K562 (cell line): ENCODE measurements around the gene GFOD2. TPM values are rescaled to one million over a fixed set of nuclear protein-coding genes. Genes with fewer than 3 reads are reported as not detected.

Experiments
- ATAC-seq: fragments of 200-7000 bp; cut with Tn5 transposase; 3 replicates; pipeline ENCODE4 v1.9.1; 2020; ENCODE audit warnings: moderate library complexity
- BruUV-seq: library from RNA; stranded (reverse); fragments of 400-500 nt; replicated peaks from 2 replicates; lab custom pipeline; 2021; lab: Mats Ljungman, UMichigan
- CTCF ChIA-PET: fragments of 300-600 bp; formaldehyde crosslinking; extraction: SDS; loops from one replicate; lab custom pipeline; 2021; ENCODE audit warnings: low intra/inter-chr PET ratio; lab: Yijun Ruan, JAX
- POLR2A ChIA-PET: fragments of 300-600, 350-650 bp; sonication (Branson Sonifier 250); formaldehyde crosslinking; extraction: SDS; loops from one replicate; lab custom pipeline; 2021; ENCODE audit warnings: antibody characterized with exemption, inconsistent platforms; lab: Yijun Ruan, JAX
- DNase-seq, 4 experiments: peaks; one replicate each; pipeline versions ENCODE4 v3.0.0 to v3.0.0-alpha.2; 2011 to 2018; ENCODE audit warnings: low spot score in 3 of 4, mixed read lengths in 3 of 4; ENCODE audit errors: extremely low read depth in 1 of 4
- FAIRE-seq: peaks from 2 replicates; lab custom pipeline; 2011; peaks lifted over from hg19 to GRCh38; lab: Jason Lieb, UNC
- H2AFZ ChIP-seq: 2 replicates; pipeline ENCODE4 v1.6.0; 2011; ENCODE audit warnings: low read depth, low read length, control low read depth, inconsistent platforms
- H3K27ac ChIP-seq: fragments of 200-600 bp; 3 replicates; pipeline ENCODE4 v1.8.0; 2011; ENCODE audit warnings: low read depth, mild to moderate bottlenecking, control low read depth, inconsistent platforms, low read length, moderate library complexity, mixed read lengths; ENCODE audit errors: extremely low read depth
- H3K27me3 ChIP-seq, 2 experiments: fragments of 300-600 bp in 1 of 2; 2 replicates in 1 of 2; 3 replicates in 1 of 2; pipeline versions ENCODE4 v1.6.0 to v1.8.0; 2011; ENCODE audit warnings: inconsistent platforms in 2 of 2, low read length in 2 of 2, mild to moderate bottlenecking in 1 of 2, mixed read lengths in 1 of 2, moderate library complexity in 1 of 2; ENCODE audit not compliant: control insufficient read depth in 2 of 2, insufficient read depth in 2 of 2
- H3K36me3 ChIP-seq: fragments of 300-600 bp; 3 replicates; pipeline ENCODE4 v1.8.0; 2011; ENCODE audit warnings: mild to moderate bottlenecking, low read length, inconsistent platforms; ENCODE audit not compliant: control insufficient read depth, insufficient read depth
- H3K4me1 ChIP-seq, 2 experiments: fragments of 200-600 bp in 1 of 2; replicated peaks in 1 of 2; 2 replicates in 1 of 2; 3 replicates in 1 of 2; pipeline versions ENCODE4 v1.5.1 to v1.8.0; 2011; ENCODE audit warnings: inconsistent platforms in 2 of 2, low read length in 2 of 2, mild to moderate bottlenecking in 1 of 2, mixed read lengths in 1 of 2, moderate library complexity in 1 of 2; ENCODE audit not compliant: control insufficient read depth in 2 of 2, insufficient read depth in 2 of 2
- H3K4me2 ChIP-seq: 2 replicates; pipeline ENCODE4 v1.6.1; 2011; ENCODE audit warnings: low read length, control low read depth, inconsistent platforms, mixed read lengths; ENCODE audit not compliant: insufficient read depth
- H3K4me3 ChIP-seq: fragments of 200-600 bp; sonication (generic), shearing (Covaris generic); 2 replicates; pipeline ENCODE4 v1.5.1; 2016; ENCODE audit warnings: control low read depth, inconsistent platforms
- H3K79me2 ChIP-seq: fragments of 200-600 bp; 3 replicates; pipeline ENCODE4 v1.8.0; 2011; ENCODE audit warnings: low read length, inconsistent platforms; ENCODE audit not compliant: control insufficient read depth, insufficient read depth
- H3K9ac ChIP-seq, 2 experiments: 2 replicates each; pipeline versions ENCODE4 v1.6.0 to v1.6.1; 2011; ENCODE audit warnings: low read depth in 2 of 2, low read length in 2 of 2, control low read depth in 1 of 2, inconsistent platforms in 1 of 2, mild to moderate bottlenecking in 1 of 2, mixed read lengths in 1 of 2; ENCODE audit not compliant: insufficient read depth in 1 of 2
- H3K9me1 ChIP-seq: one replicate; pipeline ENCODE4 v1.6.0; 2011; ENCODE audit warnings: inconsistent platforms, mild to moderate bottlenecking, low read length, moderate library complexity; ENCODE audit not compliant: control insufficient read depth, insufficient read depth
- H3K9me3 ChIP-seq: replicated peaks from 2 replicates; pipeline ENCODE4 v1.5.1; 2011; ENCODE audit warnings: low read depth, low read length, inconsistent platforms; ENCODE audit not compliant: control insufficient read depth, insufficient read depth
- H4K20me1 ChIP-seq: replicated peaks from 2 replicates; pipeline ENCODE4 v1.6.1; 2011; ENCODE audit warnings: low read length, inconsistent platforms, mixed read lengths; ENCODE audit not compliant: control insufficient read depth, insufficient read depth
- EHMT2 ChIP-seq: fragments of 450-650 bp; IDR thresholded peaks from 2 replicates; pipeline ENCODE4 v1.6.1; 2018; ENCODE audit warnings: antibody characterized with exemption
- FOXK1 ChIP-seq: sonication (generic); formaldehyde crosslinking; IDR thresholded peaks from 2 replicates; pipeline ENCODE4 v1.8.0; 2022; ENCODE audit warnings: missing genetic modification reagents, mild to moderate bottlenecking, borderline replicate concordance
- MIER1 ChIP-seq: fragments of 450-650 bp; IDR thresholded peaks from 2 replicates; pipeline ENCODE4 v1.6.1; 2016; ENCODE audit warnings: antibody characterized with exemption, mild to moderate bottlenecking, low read depth
- RAD51 ChIP-seq: fragments of 450-650 bp; IDR thresholded peaks from 2 replicates; pipeline ENCODE4 v1.7.1; 2016; ENCODE audit warnings: low read depth, mild to moderate bottlenecking, borderline replicate concordance
- RBM22 ChIP-seq: fragments of 200-400 bp; formaldehyde crosslinking; IDR thresholded peaks from 2 replicates; pipeline ENCODE4 v1.6.1; 2018; ENCODE audit warnings: low read length, low read depth; ENCODE audit not compliant: poor library complexity, severe bottlenecking
- TEAD1 ChIP-seq, 2 experiments: fragments of 450-650 bp in 1 of 2; sonication (generic) in 1 of 2; formaldehyde crosslinking; IDR thresholded peaks; 2 replicates each; pipeline versions ENCODE4 v1.4.0 to v1.8.0; 2020 to 2022; ENCODE audit warnings: mild to moderate bottlenecking in 2 of 2, missing genetic modification reagents in 1 of 2
- USF1 ChIP-seq: sonication (generic); formaldehyde crosslinking; IDR thresholded peaks from 2 replicates; pipeline ENCODE4 v1.9.0; 2022; ENCODE audit warnings: mild to moderate bottlenecking, missing genetic modification reagents
- ZBTB33 ChIP-seq: sonication (generic); formaldehyde crosslinking; IDR thresholded peaks from 2 replicates; pipeline ENCODE4 v1.8.1; 2023; ENCODE audit warnings: mild to moderate bottlenecking, missing genetic modification reagents
- ZBTB7A ChIP-seq: IDR thresholded peaks from 2 replicates; pipeline ENCODE4 v1.6.1; 2011; ENCODE audit warnings: low read depth, mild to moderate bottlenecking, low read length, moderate library complexity, borderline replicate concordance; ENCODE audit not compliant: control insufficient read depth
- ZNF263 ChIP-seq: sonication (generic); formaldehyde crosslinking; IDR thresholded peaks from 2 replicates; pipeline ENCODE4 v1.8.0; 2022; ENCODE audit warnings: mild to moderate bottlenecking, missing genetic modification reagents, borderline replicate concordance
- ZSCAN29 ChIP-seq: fragments of 450-650 bp; IDR thresholded peaks from 2 replicates; pipeline ENCODE4 v1.6.1; 2017
- WGBS: fragments of 100-300 bp; shearing (Covaris generic); methylation state at CpG from one replicate; pipeline ENCODE4 v1.1.6; 2016; ENCODE audit warnings: low coverage, mixed read lengths; ENCODE audit not compliant: insufficient coverage; ENCODE audit errors: missing lambda C conversion rate; 5-methylcytosine and 5-hydroxymethylcytosine counted together
- in situ Hi-C: fragments of 300-500 bp; cut with MboI; formaldehyde crosslinking; loops from 4 replicates; pipeline ENCODE4 v1.15.0; 2018; ENCODE audit warnings: inconsistent platforms, mixed read lengths
- intact Hi-C: fragments of 100-400 bp; cut with micrococcal nuclease; formaldehyde crosslinking; loops from 2 replicates; pipeline ENCODE4 v1.14.2; 2022
- polyA plus RNA-seq, 8 experiments: library from polyadenylated mRNA; depleted of rRNA in 4 of 8; stranded (reverse) in 5 of 8; unstranded in 3 of 8; fragments of >200 nt; fragmentation: Nextera tagmentation in 2 of 8; fragmentation: Illumina TruSeq in 1 of 8; extraction: Ambion mirVana in 2 of 8; extraction: Trizol in 1 of 8; gene quantifications; 2 replicates each; pipeline versions ENCODE4 v1.2.1 to v1.2.3, GENCODE V29; 2011 to 2014; ENCODE audit warnings: inconsistent platforms in 1 of 8, missing spikeins in 1 of 8
- total RNA-seq, 7 experiments: library from RNA; depleted of rRNA in 6 of 7; stranded (reverse); fragments of >200 nt in 6 of 7; fragmentation: Illumina TruSeq in 2 of 7; extraction: Trizol in 2 of 7; gene quantifications; 2 replicates each; pipeline versions ENCODE4 v1.2.1 to v1.2.3, GENCODE V29; 2011 to 2021; ENCODE audit warnings: low replicate concordance in 1 of 7

The GFOD2 gene
- total and polyA plus RNA-seq, 9 of the 15 experiments (the other 6 are each of a cell fraction or from before 2014, with no cell fraction given) = 1.9 to 15.8 (median 11.1) TPM

DNA sequence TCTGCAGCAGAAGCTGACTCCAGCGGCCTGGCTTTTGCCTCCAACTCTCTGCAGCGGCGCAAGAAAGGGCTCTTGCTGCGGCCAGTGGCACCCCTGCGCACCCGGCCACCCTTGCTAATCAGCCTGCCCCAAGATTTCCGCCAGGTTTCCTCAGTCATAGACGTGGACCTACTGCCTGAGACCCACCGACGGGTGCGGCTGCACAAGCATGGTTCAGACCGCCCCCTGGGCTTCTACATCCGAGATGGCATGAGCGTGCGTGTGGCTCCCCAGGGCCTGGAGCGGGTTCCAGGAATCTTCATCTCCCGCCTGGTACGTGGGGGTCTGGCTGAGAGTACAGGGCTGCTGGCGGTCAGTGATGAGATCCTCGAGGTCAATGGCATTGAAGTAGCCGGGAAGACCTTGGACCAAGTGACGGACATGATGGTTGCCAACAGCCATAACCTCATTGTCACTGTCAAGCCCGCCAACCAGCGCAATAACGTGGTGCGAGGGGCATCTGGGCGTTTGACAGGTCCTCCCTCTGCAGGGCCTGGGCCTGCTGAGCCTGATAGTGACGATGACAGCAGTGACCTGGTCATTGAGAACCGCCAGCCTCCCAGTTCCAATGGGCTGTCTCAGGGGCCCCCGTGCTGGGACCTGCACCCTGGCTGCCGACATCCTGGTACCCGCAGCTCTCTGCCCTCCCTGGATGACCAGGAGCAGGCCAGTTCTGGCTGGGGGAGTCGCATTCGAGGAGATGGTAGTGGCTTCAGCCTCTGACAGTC is 57.0 kb downstream of the GFOD2 start (continued):
- TF ChIP-seq RBM22 (no peak), ZSCAN29 (no peak)

DNA sequence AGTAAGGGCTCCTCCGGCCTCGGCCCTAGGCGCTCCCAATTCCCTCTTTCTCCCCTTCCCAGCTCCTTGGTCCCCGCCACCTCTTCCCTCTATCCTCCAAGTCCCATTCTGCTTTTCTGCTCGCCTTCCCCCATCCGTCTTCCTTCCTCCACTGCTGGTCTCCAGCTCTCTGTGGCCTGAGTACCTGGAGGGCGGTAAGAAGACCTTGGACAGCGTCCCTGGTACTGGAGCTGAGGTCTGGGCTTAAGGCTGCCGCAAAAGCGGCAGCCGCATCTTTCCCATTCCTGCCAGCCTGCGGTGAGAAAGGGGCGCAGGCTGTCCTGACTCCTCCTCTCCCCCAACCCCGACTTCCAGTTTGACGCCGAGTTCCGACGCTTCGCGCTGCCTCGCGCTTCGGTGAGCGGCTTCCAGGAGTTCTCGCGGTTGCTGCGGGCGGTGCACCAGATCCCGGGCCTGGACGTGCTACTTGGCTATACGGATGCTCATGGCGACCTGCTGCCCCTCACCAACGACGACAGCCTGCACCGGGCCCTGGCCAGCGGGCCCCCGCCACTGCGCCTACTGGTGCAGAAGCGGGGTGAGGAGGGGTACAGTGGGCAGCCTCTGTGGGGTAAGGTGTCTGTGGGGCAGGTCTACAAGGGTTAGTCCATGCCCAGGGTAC is 57.9 kb downstream of the GFOD2 start:
- DNase-seq = no peak
- POLR2A ChIA-PET = interaction anchor here (0.5 to 1.4 kb wide), 5 partner anchors 10 to 240 kb away, joined by 3 to 8 read pairs (median 3); partner anchors contain the start of gene CTCF
- H3K4me3 ChIP-seq = peak overlapping the region; percentile 19; the same call in 1 of the 2 replicates
- H3K79me2 ChIP-seq = peaks cover 17% of the 10 kb centered on the region
- H3K9me1 ChIP-seq = no peaks in the 10 kb centered on the region
- no TSS peak for BruUV-seq
- CTCF ChIA-PET = interaction anchor here (0.6 kb wide), 1 partner anchor 98 kb away, joined by 3 read pairs; no protein-coding TSS in a partner anchor
- peak overlapping the region; percentile 71 for H2AFZ ChIP-seq
- no peaks in the 10 kb centered on the region for H3K27me3 ChIP-seq
- intact Hi-C loops (no loop called here), in situ Hi-C loops (no loop called here)
- ATAC-seq = no peak
- no peaks in the 10 kb centered on the region for H3K9me3 ChIP-seq
- peaks cover 23% of the 10 kb centered on the region for H3K36me3 ChIP-seq
- peak overlapping the region; percentile 99 for H3K4me2 ChIP-seq
- peak overlapping the region in 1 of 2 experiments; percentile 83; a peak in 2 of 4 replicates for H3K9ac ChIP-seq
- WGBS = 61% methylated on average over 35 of the region's 39 CpGs
- H3K4me1 ChIP-seq = peaks cover 8 to 61% of the 10 kb centered on the region in 2 experiments; a peak in 4 of 5 replicates
- peaks cover 8% of the 10 kb centered on the region; the same call in 1 of the 2 replicates for H4K20me1 ChIP-seq
- H3K27ac ChIP-seq = no peak overlapping the region
- no peak for FAIRE-seq
- TF ChIP-seq RAD51 (no peak), ZBTB33 (peak; percentile 92), USF1 (CRISPR knock-in tag) (peak; percentile 20; the same call in 1 of the 2 replicates), ZBTB7A (peak; percentile 8; the same call in 1 of the 2 replicates), ZNF263 (CRISPR knock-in tag) (no peak), MIER1 (peak; percentile 69), TEAD1 (CRISPR knock-in tag; IDR thresholded peaks at IDR 0.05) (0 out of 4 replicates have a peak, but pooled peaks of 1 of the 2 experiments have one; percentile 63), FOXK1 (CRISPR knock-in tag) (0 out of 2 replicates have a peak, but pooled peaks have one; percentile 41), EHMT2 (peak; percentile 81)
